AG10803 (cell line): ENCODE data around the gene NOP10.
A peak's percentile ranks its signal among the peaks of the same experiment; 100 is the strongest.

Experiments
- DNase-seq: peaks from one replicate; pipeline ENCODE4 v3.0.0; 2010; ENCODE audit warnings: low read depth
- H3K4me3 ChIP-seq: 2 replicates; pipeline ENCODE4 v1.5.1; 2011; ENCODE audit warnings: mild to moderate bottlenecking, low read length, control low read depth
- CTCF ChIP-seq: conservative IDR thresholded peaks from 2 replicates; pipeline ENCODE4 v1.5.1; 2011; ENCODE audit warnings: mild to moderate bottlenecking, low read length, control low read depth, inconsistent platforms

The NOP10 gene

GRCh38 chr15:34304613-34305012 lies 38.3 kb downstream of the NOP10 start:
- peak; percentile 60 for DNase-seq
- no peak for TF ChIP-seq CTCF
- no peak overlapping the region for H3K4me3 ChIP-seq

GRCh38 chr15:34301058-34301457 lies 41.9 kb downstream of the NOP10 start:
- no peak for TF ChIP-seq CTCF
- no peak for DNase-seq
- H3K4me3 ChIP-seq = no peak overlapping the region

GRCh38 chr15:34297059-34297458 lies 45.9 kb downstream of the NOP10 start:
- H3K4me3 ChIP-seq = no peak overlapping the region
- no peak for DNase-seq
- no peak for TF ChIP-seq CTCF

GRCh38 chr15:34292621-34293020 lies 50.3 kb downstream of the NOP10 start:
- no peak for TF ChIP-seq CTCF
- DNase-seq = no peak
- H3K4me3 ChIP-seq = no peak overlapping the region
